Measurements from ENCODE around the gene ZFP36L1.

GRCh38 chr14:68794851-68795596 lies 2.2 kb upstream of the ZFP36L1 start:
- TF ChIP-seq, protein P1, sequence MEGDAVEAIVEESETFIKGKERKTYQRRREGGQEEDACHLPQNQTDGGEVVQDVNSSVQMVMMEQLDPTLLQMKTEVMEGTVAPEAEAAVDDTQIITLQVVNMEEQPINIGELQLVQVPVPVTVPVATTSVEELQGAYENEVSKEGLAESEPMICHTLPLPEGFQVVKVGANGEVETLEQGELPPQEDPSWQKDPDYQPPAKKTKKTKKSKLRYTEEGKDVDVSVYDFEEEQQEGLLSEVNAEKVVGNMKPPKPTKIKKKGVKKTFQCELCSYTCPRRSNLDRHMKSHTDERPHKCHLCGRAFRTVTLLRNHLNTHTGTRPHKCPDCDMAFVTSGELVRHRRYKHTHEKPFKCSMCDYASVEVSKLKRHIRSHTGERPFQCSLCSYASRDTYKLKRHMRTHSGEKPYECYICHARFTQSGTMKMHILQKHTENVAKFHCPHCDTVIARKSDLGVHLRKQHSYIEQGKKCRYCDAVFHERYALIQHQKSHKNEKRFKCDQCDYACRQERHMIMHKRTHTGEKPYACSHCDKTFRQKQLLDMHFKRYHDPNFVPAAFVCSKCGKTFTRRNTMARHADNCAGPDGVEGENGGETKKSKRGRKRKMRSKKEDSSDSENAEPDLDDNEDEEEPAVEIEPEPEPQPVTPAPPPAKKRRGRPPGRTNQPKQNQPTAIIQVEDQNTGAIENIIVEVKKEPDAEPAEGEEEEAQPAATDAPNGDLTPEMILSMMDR (IDR thresholded peaks at IDR 0.05) = no peak
- TF ChIP-seq EP300 (IDR thresholded peaks at IDR 0.05) (no peak), POLR2A (IDR thresholded peaks at IDR 0.05) (no peak)
